ENCODE measurements around the gene PIH1D2.
A peak's percentile ranks its signal among the peaks of the same experiment; 100 is the strongest.
"Not testable (repeated sequence)": the region's sequence is repeated elsewhere in the genome, so short reads cannot be mapped to it uniquely, and the experiment has no call there.

Gene PIH1D2

DNA sequence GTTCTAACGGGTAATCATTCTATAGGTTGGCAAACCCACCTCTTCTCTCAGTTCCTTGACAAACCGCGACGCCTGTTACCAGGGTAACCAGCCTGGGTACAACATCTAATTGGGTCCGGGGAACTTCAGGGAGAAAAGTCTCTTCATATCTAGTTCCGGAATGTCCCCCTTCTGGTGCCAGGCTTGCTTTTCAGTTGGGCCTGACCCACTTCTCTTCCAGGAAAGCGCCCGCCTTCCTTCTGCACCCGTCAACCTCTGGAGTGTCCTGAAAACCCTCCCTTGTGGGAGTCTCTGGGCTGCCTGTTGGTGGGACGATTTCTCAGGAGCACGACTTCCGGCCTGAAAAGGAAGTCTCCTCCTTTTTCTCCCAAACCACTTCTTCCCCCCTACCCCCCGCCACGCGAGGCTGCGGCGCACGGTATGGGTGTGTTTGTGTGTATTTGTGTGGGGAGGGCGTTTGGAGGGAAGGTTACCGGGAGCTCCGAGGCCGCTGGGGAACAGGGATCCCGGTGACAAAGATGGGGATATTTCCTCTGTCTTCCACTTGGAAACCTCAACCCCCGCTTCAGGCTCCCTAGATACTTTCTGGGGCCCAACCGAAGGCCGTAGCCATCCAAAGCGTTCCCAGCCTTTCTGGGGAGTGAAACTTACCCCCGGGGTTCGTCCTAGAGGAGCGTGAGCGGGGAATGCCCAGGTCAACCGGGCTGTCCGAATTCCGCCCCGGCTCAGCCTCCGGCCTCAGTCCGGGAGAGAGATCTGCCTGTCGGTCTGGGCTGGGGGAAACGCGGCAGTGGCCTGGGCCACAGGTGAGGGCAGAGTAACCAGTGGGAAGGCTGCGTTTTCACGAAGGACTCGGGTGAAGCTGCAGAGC lies at the start of gene PIH1D2, which contains the start of gene NKAPD1:
Gene PIH1D2, minus strand, starts transcription at position 77 of the 871 bp plus-strand sequence. CDS start 843 bp downstream, outside the sequence.
Gene NKAPD1, plus strand, starts transcription at position 359 of the 871 bp plus-strand sequence. CDS start 1,276 bp downstream, outside the sequence.
- Mint-ChIP-seq H3K9me3 (no peaks in the 10 kb centered on the region), H3K27me3 (no peaks in the 10 kb centered on the region), H3K4me3 (peak within 1 kb of the TSS; percentile 96 to 98), H3K4me1 (peaks cover 24% of the 10 kb centered on the region in 2 donors), H3K36me3 (peaks cover 15% of the 10 kb centered on the region in 2 donors), H3K27ac (peak within 1 kb of the TSS; percentile 99)
- DNase-seq: peak; percentile 75
- peak; percentile 91 to 96 for ATAC-seq (replicated peaks)

GRCh38 chr11:112123129-112123528 lies 49.3 kb upstream of the PIH1D2 start:
- H3K9me3 Mint-ChIP-seq: no peaks in the 10 kb centered on the region

GRCh38 chr11:112121981-112122615 lies 48.3 kb upstream of the PIH1D2 start:
- DNase-seq: no peak
- H3K9me3 Mint-ChIP-seq: no peaks in the 10 kb centered on the region
- H3K36me3 Mint-ChIP-seq: peaks cover 5 to 12% of the 10 kb centered on the region in 2 donors
- no peak overlapping the region for H3K27ac Mint-ChIP-seq
- no peaks in the 10 kb centered on the region for H3K27me3 Mint-ChIP-seq
- no peak overlapping the region for H3K4me3 Mint-ChIP-seq
- peaks cover 3 to 8% of the 10 kb centered on the region in 2 donors for H3K4me1 Mint-ChIP-seq
- no peak for ATAC-seq (replicated peaks)

More at GRCh38 chr11:112123129-112123528, 49.3 kb upstream of the PIH1D2 start:
- DNase-seq (no peak), ATAC-seq (replicated peaks) (no peak)
- H3K36me3 Mint-ChIP-seq: peaks cover 5 to 14% of the 10 kb centered on the region in 2 donors
- H3K27ac Mint-ChIP-seq: no peak overlapping the region
- H3K27me3 Mint-ChIP-seq: no peaks in the 10 kb centered on the region
- peaks cover 3 to 8% of the 10 kb centered on the region in 2 donors for H3K4me1 Mint-ChIP-seq
- no peak overlapping the region for H3K4me3 Mint-ChIP-seq

DNA sequence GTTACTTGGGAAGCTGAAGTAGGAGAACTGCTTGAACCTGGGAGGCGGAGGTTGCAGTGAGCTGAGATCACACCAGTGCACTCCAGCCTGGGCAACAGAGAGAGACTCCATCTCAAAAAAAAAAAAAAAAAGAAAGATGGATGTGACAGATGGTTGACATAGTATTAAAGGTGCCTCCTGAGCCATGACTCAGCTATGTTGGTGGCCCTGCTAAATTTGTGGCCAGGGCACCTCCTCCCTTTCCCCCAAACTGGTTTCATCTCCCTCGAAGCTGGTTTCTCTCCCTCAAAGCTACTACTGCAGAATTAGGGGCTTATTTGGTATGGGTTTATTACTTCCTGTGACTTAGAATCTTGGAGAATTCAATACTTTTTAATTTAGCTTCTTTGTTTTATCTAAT lies 44.4 kb upstream of the PIH1D2 start:
- Mint-ChIP-seq H3K9me3 (no peaks in the 10 kb centered on the region), H3K27ac (no peak overlapping the region), H3K36me3 (peaks cover 3 to 14% of the 10 kb centered on the region in 2 donors), H3K4me3 (no peak overlapping the region), H3K4me1 (peaks cover 3 to 8% of the 10 kb centered on the region in 2 donors), H3K27me3 (no peaks in the 10 kb centered on the region)
- DNase-seq (no peak), ATAC-seq (replicated peaks) (no peak)

- no peaks in the 10 kb centered on the region for H3K27me3 Mint-ChIP-seq
- peaks cover 4 to 14% of the 10 kb centered on the region in 2 donors for H3K36me3 Mint-ChIP-seq
- no peak for ATAC-seq (replicated peaks)
- no peak overlapping the region for H3K27ac Mint-ChIP-seq
- peaks cover 3 to 4% of the 10 kb centered on the region in 2 donors for H3K4me1 Mint-ChIP-seq
- no peak for DNase-seq
- no peak overlapping the region for H3K4me3 Mint-ChIP-seq
- no peaks in the 10 kb centered on the region for H3K9me3 Mint-ChIP-seq
Measured at GRCh38 chr11:112115386-112115785, 41.6 kb upstream of the PIH1D2 start.

DNA sequence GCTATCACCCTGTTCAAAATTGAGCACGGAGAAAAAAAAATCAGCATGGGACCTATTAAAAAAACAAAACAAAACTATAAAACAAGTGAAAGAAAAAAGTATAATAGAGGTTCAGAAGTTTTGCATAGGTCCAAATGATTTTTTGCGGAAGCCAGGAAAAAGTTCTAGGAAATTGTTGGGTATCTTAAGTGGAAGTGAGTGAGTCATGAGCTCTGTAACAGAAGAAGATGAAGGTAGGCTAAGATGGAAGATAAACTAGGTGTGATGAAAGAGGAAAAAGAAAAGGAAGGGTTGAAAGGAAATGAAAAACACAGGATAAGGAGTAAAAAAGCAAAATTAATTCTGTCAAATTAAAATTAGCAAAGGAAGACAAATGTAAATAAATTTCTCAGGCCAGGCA lies 40.6 kb upstream of the PIH1D2 start:
- DNase-seq (no peak), ATAC-seq (replicated peaks) (no peak)
- H3K9me3 Mint-ChIP-seq: no peaks in the 10 kb centered on the region
- no peaks in the 10 kb centered on the region for H3K4me1 Mint-ChIP-seq
- peaks cover 5 to 11% of the 10 kb centered on the region in 2 donors for H3K36me3 Mint-ChIP-seq
- H3K27ac Mint-ChIP-seq: no peak overlapping the region
- no peaks in the 10 kb centered on the region for H3K27me3 Mint-ChIP-seq
- no peak overlapping the region for H3K4me3 Mint-ChIP-seq

- Mint-ChIP-seq H3K27ac (no peak overlapping the region), H3K36me3 (peaks cover 5 to 14% of the 10 kb centered on the region in 2 donors), H3K9me3 (no peaks in the 10 kb centered on the region), H3K4me3 (no peak overlapping the region), H3K27me3 (no peaks in the 10 kb centered on the region), H3K4me1 (no peaks in the 10 kb centered on the region)
- DNase-seq: no peak
- ATAC-seq (replicated peaks): peak in 1 of 2 donors; percentile 56
Measured at GRCh38 chr11:112113539-112114457, 40.0 kb upstream of the PIH1D2 start.

GRCh38 chr11:112106070-112106469 lies 32.3 kb upstream of the PIH1D2 start:
- Mint-ChIP-seq H3K36me3 (peaks cover 9 to 12% of the 10 kb centered on the region in 2 donors), H3K27ac (no peak overlapping the region), H3K4me3 (no peak overlapping the region), H3K27me3 (no peaks in the 10 kb centered on the region), H3K9me3 (no peaks in the 10 kb centered on the region), H3K4me1 (peaks cover 6 to 7% of the 10 kb centered on the region in 2 donors)
- DNase-seq (no peak), ATAC-seq (replicated peaks) (no peak)

DNA sequence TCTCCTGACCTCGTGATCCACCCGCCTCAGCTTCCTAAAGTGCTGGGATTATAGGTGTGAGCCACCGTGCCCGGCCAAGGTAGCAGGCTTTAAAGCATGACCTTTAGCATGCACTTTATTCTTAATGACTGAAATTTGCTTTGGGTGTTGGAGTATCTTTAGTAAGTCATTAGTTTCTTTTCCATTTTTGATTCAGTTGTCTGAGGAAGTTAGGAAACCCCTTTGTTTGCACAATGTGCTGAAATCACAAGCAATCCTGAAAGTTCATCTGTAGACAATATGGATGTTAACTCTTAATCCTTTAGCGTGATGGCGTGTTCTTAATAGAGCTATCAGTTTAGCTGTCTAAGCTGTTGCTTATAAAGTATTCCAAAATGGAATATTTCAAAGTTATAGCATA lies 29.6 kb upstream of the PIH1D2 start:
- Mint-ChIP-seq H3K36me3 (peaks cover 6 to 10% of the 10 kb centered on the region in 2 donors), H3K4me1 (peaks cover 10 to 22% of the 10 kb centered on the region in 2 donors), H3K27me3 (no peaks in the 10 kb centered on the region), H3K4me3 (no peak overlapping the region), H3K27ac (no peak overlapping the region), H3K9me3 (no peaks in the 10 kb centered on the region)
- DNase-seq (no peak), ATAC-seq (replicated peaks) (peak; percentile 34 to 67)

DNA sequence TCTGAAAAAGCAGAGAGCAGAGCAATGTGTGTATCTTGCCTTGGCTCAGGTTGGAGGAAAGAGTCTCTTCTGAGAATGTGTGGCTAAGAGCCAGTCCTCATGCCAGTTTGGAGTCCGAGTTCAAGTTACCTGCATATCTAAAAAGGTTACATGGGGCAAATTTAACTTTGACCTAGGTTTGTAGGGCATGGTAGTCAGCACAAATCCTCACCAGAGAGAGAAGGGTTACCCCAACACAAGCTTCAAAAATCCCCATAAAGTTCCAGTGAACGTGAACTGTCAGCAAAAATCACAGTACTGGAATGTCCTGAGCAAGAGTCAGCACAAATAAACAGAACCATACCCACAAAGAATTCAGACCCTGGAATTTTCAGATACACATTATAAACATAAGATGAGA lies 26.6 kb upstream of the PIH1D2 start:
- no peaks in the 10 kb centered on the region for H3K9me3 Mint-ChIP-seq
- peak overlapping the region; percentile 78 for H3K27ac Mint-ChIP-seq
- H3K36me3 Mint-ChIP-seq: peaks cover 20 to 31% of the 10 kb centered on the region in 2 donors
- H3K4me3 Mint-ChIP-seq: no peak overlapping the region
- peaks cover 10 to 22% of the 10 kb centered on the region in 2 donors for H3K4me1 Mint-ChIP-seq
- DNase-seq (no peak), ATAC-seq (replicated peaks) (peak; percentile 61 to 68)
- no peaks in the 10 kb centered on the region for H3K27me3 Mint-ChIP-seq

- peaks cover 22 to 35% of the 10 kb centered on the region in 2 donors for H3K36me3 Mint-ChIP-seq
- H3K9me3 Mint-ChIP-seq: no peaks in the 10 kb centered on the region
- DNase-seq (no peak), ATAC-seq (replicated peaks) (no peak)
- no peak overlapping the region for H3K27ac Mint-ChIP-seq
- no peak overlapping the region for H3K4me3 Mint-ChIP-seq
- no peaks in the 10 kb centered on the region for H3K27me3 Mint-ChIP-seq
- H3K4me1 Mint-ChIP-seq: peaks cover 4 to 16% of the 10 kb centered on the region in 2 donors
Measured at GRCh38 chr11:112097734-112098528, 24.1 kb upstream of the PIH1D2 start.

DNA sequence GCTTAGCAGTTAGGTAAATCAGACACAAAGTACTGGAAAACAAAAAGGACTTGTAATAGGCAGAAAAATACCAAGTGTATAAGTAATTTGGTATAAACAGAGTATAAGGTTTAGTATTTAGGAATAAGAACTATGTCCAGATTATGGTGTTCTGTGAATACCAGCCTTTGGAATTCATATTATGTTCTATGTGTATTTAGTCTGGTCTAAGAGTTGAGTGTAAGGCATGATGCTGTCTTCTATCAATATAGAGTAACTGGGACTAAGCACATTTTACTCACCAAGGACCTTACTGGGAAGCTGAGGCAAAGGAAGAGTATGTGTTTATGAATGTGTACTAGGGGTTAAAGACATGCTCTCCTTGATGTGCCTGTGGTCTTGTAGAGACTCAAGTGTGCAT lies 22.4 kb upstream of the PIH1D2 start:
- Mint-ChIP-seq H3K4me1 (peaks cover 4 to 16% of the 10 kb centered on the region in 2 donors), H3K27me3 (no peaks in the 10 kb centered on the region), H3K36me3 (peaks cover 33 to 51% of the 10 kb centered on the region in 2 donors), H3K27ac (no peak overlapping the region), H3K4me3 (no peak overlapping the region), H3K9me3 (no peaks in the 10 kb centered on the region)
- DNase-seq (no peak), ATAC-seq (replicated peaks) (no peak)

GRCh38 chr11:112095302-112095701 lies 21.5 kb upstream of the PIH1D2 start:
- not testable (repeated sequence) for DNase-seq; H3K9me3 Mint-ChIP-seq; H3K27me3 Mint-ChIP-seq; H3K27ac Mint-ChIP-seq; H3K4me3 Mint-ChIP-seq; H3K4me1 Mint-ChIP-seq; ATAC-seq (replicated peaks)
- H3K36me3 Mint-ChIP-seq: peaks cover 39 to 55% of the 10 kb centered on the region in 2 donors

Data from stimulated activated naive B cell treated with anti-CD40 and anti-IgM and Interleukin-4, amounts not matched to agents 10 μg/mL and 1 μg/mL and 100 μg/mL, for 72 hours (primary cell).